Osteoblast (primary cell): ENCODE data around the gene SMAP1. TPM values are rescaled to one million over a fixed set of nuclear protein-coding genes. Genes with fewer than 3 reads are reported as not detected.

Experiments
- DNase-seq: peaks from one replicate; pipeline ENCODE4 v3.0.0; 2011; ENCODE audit warnings: low spot score, mixed read lengths; ENCODE audit not compliant: insufficient read length; ENCODE audit errors: missing footprints
- H2AFZ ChIP-seq: 2 replicates; pipeline ENCODE4 v1.6.0; 2011; ENCODE audit warnings: mild to moderate bottlenecking, low read length
- H3K27ac ChIP-seq: 2 replicates; pipeline ENCODE4 v1.5.1; 2011; ENCODE audit warnings: mild to moderate bottlenecking, low read depth, low read length, moderate library complexity
- H3K27me3 ChIP-seq: 2 replicates; pipeline ENCODE4 v1.6.0; 2012; ENCODE audit warnings: mild to moderate bottlenecking, control low read depth, inconsistent platforms, low read length, moderate library complexity; ENCODE audit not compliant: insufficient read depth
- H3K36me3 ChIP-seq: 2 replicates; pipeline ENCODE4 v1.5.1; 2011; ENCODE audit warnings: mild to moderate bottlenecking, low read length, control low read depth, moderate library complexity; ENCODE audit not compliant: insufficient read depth
- H3K4me1 ChIP-seq: 2 replicates; pipeline ENCODE4 v1.5.1; 2011; ENCODE audit warnings: mild to moderate bottlenecking, low read length, control low read depth, moderate library complexity; ENCODE audit not compliant: insufficient read depth
- H3K4me2 ChIP-seq: 2 replicates; pipeline ENCODE4 v1.6.0; 2011; ENCODE audit warnings: mild to moderate bottlenecking, low read length; ENCODE audit not compliant: insufficient read depth
- H3K4me3 ChIP-seq: fragments of 200-600 bp; sonication (generic); 3 replicates; pipeline ENCODE4 v1.5.1; 2012; ENCODE audit warnings: mild to moderate bottlenecking, low read length, inconsistent platforms; ENCODE audit not compliant: insufficient read depth
- H3K79me2 ChIP-seq: 2 replicates; pipeline ENCODE4 v1.6.0; 2012; ENCODE audit warnings: mild to moderate bottlenecking, low read length, control low read depth, inconsistent platforms; ENCODE audit not compliant: insufficient read depth
- H3K9me3 ChIP-seq: 2 replicates; pipeline ENCODE4 v1.5.1; 2011; ENCODE audit warnings: low read depth, low read length, control low read depth
- H4K20me1 ChIP-seq: 2 replicates; pipeline ENCODE4 v1.6.0; 2012; ENCODE audit warnings: mild to moderate bottlenecking, low read length, control low read depth; ENCODE audit not compliant: insufficient read depth
- CTCF ChIP-seq: IDR thresholded peaks from 2 replicates; pipeline ENCODE4 v1.5.1; 2011; ENCODE audit warnings: mild to moderate bottlenecking, low read depth, low read length, moderate library complexity; ENCODE audit errors: extremely low read depth
- total RNA-seq: library from RNA; depleted of rRNA; stranded (reverse); fragments of >200 nt; gene quantifications from 2 replicates; pipeline ENCODE4 v1.2.3, GENCODE V29; 2012

The SMAP1 gene
- total RNA-seq, 1 donor: 33.7 TPM

GRCh38 chr6:70685494-70686180 lies 18.0 kb downstream of the SMAP1 start:
- H3K27ac ChIP-seq: no peak overlapping the region
- H3K27me3 ChIP-seq: no peaks in the 10 kb centered on the region
- TF ChIP-seq CTCF: no peak
- no peak for DNase-seq
- H4K20me1 ChIP-seq: peaks cover 49% of the 10 kb centered on the region
- peaks cover 61% of the 10 kb centered on the region for H3K79me2 ChIP-seq
- H3K4me2 ChIP-seq: no peak overlapping the region
- no peak overlapping the region for H2AFZ ChIP-seq
- no peak overlapping the region for H3K4me3 ChIP-seq
- H3K9me3 ChIP-seq: no peaks in the 10 kb centered on the region
- H3K36me3 ChIP-seq: no peaks in the 10 kb centered on the region
- H3K4me1 ChIP-seq: peaks cover 10% of the 10 kb centered on the region

GRCh38 chr6:70686548-70687133 lies 19.0 kb downstream of the SMAP1 start:
- no peaks in the 10 kb centered on the region for H3K27me3 ChIP-seq
- TF ChIP-seq CTCF: peak; percentile 72
- no peak for DNase-seq
- peaks cover 46% of the 10 kb centered on the region for H4K20me1 ChIP-seq
- H3K79me2 ChIP-seq: peaks cover 62% of the 10 kb centered on the region
- no peak overlapping the region for H3K4me2 ChIP-seq
- no peak overlapping the region for H3K27ac ChIP-seq
- H3K36me3 ChIP-seq: no peaks in the 10 kb centered on the region
- no peak overlapping the region for H2AFZ ChIP-seq
- no peak overlapping the region for H3K4me3 ChIP-seq
- H3K9me3 ChIP-seq: no peaks in the 10 kb centered on the region
- peaks cover 10% of the 10 kb centered on the region for H3K4me1 ChIP-seq

- no peaks in the 10 kb centered on the region for H3K27me3 ChIP-seq
- no peak for TF ChIP-seq CTCF
- DNase-seq: no peak
- H4K20me1 ChIP-seq: peaks cover 43% of the 10 kb centered on the region
- H3K4me2 ChIP-seq: no peak overlapping the region
- no peak overlapping the region for H2AFZ ChIP-seq
- H3K9me3 ChIP-seq: no peaks in the 10 kb centered on the region
- H3K36me3 ChIP-seq: no peaks in the 10 kb centered on the region
- peaks cover 79% of the 10 kb centered on the region for H3K79me2 ChIP-seq
- H3K4me1 ChIP-seq: no peaks in the 10 kb centered on the region
- H3K4me3 ChIP-seq: no peak overlapping the region
- H3K27ac ChIP-seq: no peak overlapping the region
Measured at GRCh38 chr6:70693887-70694286, 26.2 kb downstream of the SMAP1 start.

GRCh38 chr6:70694371-70694770 lies 26.7 kb downstream of the SMAP1 start:
- peaks cover 43% of the 10 kb centered on the region for H4K20me1 ChIP-seq
- no peak overlapping the region for H3K4me3 ChIP-seq
- DNase-seq: no peak
- no peak overlapping the region for H3K4me2 ChIP-seq
- no peaks in the 10 kb centered on the region for H3K4me1 ChIP-seq
- peaks cover 79% of the 10 kb centered on the region for H3K79me2 ChIP-seq
- H3K36me3 ChIP-seq: no peaks in the 10 kb centered on the region
- no peaks in the 10 kb centered on the region for H3K27me3 ChIP-seq
- H2AFZ ChIP-seq: no peak overlapping the region
- H3K9me3 ChIP-seq: no peaks in the 10 kb centered on the region
- no peak for TF ChIP-seq CTCF
- H3K27ac ChIP-seq: no peak overlapping the region
